ENCODE data around the gene TMEM131.

DNA sequence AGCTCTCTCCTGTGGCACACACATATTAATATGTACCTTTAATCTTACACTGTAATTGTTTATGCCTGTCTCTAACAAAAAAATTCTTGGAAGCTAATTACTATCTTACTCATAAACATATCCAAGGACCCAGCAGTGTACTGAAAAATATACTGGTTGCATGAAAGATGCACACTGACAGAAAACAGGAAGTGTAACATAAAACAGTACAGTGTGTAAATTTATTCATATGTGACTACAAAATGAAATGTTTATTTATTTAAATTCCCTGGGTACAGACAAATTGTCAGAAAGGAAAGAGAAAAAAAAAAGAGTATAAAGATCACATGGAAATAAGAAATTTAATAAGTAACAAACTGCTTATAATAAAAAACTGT is 28.5 kb downstream of the TMEM131 start:
- no peak for TF ChIP-seq POLR2A (IDR thresholded peaks at IDR 0.05)
- TF ChIP-seq CTCF (IDR thresholded peaks at IDR 0.05): no peak

Data from vagina (tissue), 2 donors.